ENCODE results near the gene TGFBRAP1.

TGFBRAP1 gene

DNA sequence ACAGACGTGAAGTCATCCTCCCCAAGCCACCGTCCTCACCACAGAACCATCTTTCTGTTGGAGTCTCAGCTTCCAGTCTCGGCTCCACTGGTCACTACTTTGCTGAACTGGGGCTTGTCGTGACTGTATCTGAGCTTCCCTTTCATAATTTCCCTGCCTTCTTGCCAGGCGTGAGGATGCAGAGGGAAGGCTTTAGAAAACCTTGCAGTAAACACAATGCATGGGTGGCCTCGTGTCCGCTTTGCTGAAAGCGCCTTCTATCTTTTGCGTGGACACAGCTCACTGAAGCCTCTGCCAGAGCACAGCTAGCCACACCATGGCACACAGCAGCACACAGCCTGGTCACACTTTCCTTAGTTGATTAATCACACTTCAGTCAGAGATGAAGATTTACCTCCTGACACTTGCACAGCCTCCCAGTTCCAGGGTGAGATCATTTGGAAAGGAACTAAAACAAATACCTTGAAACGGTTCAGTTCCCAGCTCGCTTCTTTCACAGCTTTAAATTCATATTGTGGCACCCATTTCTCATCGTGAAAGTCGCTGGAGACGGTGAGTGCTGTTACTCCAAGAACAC is 90.8 kb downstream of the TGFBRAP1 start:
- DNase-seq (ENCODE audit: low read depth, low spot score) = no peak

GRCh38 chr2:105237045-105237765 is 92.3 kb downstream of the TGFBRAP1 start:
- no peak for DNase-seq (ENCODE audit: low read depth, low spot score)

DNA sequence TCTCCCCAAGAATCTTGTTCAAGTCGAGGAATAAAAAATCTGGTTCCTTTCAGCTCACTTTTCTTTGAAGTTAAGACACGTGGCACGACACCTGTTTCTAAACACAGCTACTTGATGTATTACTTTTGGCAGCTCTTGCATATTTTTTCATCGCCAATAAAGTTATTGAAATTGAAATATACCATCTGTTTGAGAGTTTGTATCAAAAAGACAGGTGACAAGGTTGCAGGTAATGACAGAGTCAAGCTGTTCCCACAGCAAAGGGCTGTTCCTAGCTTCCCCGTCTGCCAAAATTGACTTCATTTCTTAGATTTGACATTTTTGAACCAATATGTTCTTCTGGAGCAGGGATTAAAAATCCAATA is 93.5 kb downstream of the TGFBRAP1 start:
- DNase-seq (ENCODE audit: low read depth, low spot score) = no peak

DNA sequence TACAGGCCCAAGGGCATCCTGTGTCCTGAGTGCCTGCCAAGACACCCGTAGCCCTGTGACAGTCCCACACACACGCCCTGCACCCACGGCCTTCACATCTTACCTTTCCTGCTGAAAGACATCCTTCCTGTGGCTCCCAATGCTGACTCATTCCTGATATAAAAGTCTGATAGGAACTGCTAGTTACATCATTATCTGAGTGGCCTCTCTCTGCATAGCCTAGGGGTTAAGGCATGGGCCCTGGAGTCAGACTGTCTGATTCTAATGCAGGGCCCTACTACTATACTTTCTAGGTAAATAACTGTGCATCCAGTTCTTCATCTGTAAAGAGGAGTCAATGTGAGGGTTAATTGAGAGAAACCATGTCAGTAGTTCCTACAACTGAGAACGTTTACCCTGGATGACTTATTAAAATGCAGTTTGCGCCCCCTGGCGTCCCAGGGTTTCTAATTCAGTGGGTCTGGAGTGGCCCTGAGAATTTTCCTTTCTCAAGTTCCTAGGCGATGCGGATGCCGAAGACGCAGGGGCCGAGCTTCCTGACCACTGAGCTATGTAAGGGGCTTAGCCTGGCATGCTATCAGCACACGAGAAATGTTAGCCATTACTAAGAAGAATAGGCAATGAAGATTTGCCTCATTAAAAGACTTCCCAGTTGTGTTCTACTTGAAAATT is 94.0 kb downstream of the TGFBRAP1 start:
- DNase-seq (ENCODE audit: low read depth, low spot score) = peak; percentile 27

DNA sequence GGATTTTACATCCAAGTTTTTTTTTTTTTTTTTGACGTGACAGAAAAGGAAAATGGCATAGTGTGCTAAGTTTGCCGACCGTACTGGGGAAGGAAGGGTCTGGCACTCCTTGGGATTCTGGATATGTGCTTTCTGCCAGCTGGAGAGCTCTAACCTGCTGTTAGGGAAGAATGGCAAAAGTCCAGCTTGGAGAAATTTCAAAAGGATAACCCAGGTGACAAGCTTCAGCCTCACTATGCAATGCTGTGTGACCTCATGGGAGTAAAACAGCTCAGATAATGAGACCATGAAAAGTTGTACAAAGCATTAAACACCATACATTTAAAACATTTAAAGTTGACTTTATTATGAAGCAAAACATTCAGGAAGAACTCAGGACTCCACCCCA is 98.3 kb downstream of the TGFBRAP1 start:
- no peak for DNase-seq (ENCODE audit: low read depth, low spot score)

DNA sequence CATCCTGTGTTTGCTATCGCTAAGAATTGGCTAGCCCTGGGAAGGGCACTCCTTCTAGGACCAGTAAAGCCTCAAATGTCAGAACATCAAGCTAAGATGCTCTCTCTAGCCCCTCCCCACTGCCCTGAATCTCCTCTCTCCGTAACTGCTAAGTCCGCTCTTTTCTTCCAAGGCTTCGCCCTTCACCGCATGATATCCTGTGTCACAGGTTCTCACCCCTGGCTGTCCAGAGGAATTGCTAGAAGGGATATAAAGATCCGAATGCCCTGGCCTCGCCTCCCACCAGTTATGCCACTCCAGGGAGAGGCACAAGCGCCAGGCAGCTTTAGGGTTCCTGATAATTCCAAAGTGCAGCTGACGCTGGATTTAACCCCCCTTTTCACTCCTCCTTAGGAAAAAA is 105.1 kb downstream of the TGFBRAP1 start:
- DNase-seq (ENCODE audit: low read depth, low spot score) = no peak

DNA sequence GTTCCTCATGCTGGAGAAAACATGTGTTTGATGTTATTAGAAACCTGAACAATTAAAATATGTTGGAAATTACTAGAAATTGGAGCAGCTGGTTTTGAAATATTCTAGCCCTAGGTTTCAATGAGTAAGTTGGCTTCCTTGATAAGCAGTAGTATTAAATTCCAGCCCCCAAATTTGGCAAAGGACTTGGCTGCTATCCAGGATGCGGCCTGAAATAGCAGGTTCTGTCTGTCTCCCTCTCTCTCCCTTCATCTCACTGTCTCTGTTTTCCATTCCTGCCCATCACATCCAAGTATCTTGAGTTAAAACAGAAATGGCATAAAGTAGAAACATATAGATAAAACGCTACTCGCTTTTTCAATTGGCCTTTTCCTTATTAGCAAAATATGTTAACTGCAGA is 108.9 kb downstream of the TGFBRAP1 start:
- DNase-seq (ENCODE audit: low read depth, low spot score) = no peak

- no peak for DNase-seq (ENCODE audit: low read depth, low spot score)
Observed at GRCh38 chr2:105215586-105216192, 113.8 kb downstream of the TGFBRAP1 start.

Measured in activated CD4-positive, CD25-positive, alpha-beta regulatory T cell treated with anti-CD3 and anti-CD28 coated beads, Interleukin-2, amount 50 U/mL, for 16 hours (primary cell).